Suprapubic skin (tissue), 4 donors: ENCODE data around the gene GPR108. TPM values are rescaled to one million over a fixed set of nuclear protein-coding genes. Genes with fewer than 3 reads are reported as not detected.
"Not testable (repeated sequence)": the region's sequence is repeated elsewhere in the genome, so short reads cannot be mapped to it uniquely, and the experiment has no call there.

ENCODE experiments used
- DNase-seq, 2 donors: peaks; one replicate each; pipeline ENCODE4 v3.0.0-alpha.2; 2019; ENCODE audit warnings: low spot score in 2 of 2
- H3K27ac ChIP-seq: fragments of 200-600 bp; sonication (generic); one replicate; pipeline ENCODE4 v1.5.1; 2019
- H3K27me3 ChIP-seq: fragments of 200-600 bp; sonication (generic); one replicate; pipeline ENCODE4 v1.5.1; 2019
- H3K36me3 ChIP-seq: fragments of 200-600 bp; sonication (generic); one replicate; pipeline ENCODE4 v1.5.1; 2019
- H3K4me1 ChIP-seq: fragments of 200-600 bp; sonication (generic); one replicate; pipeline ENCODE4 v1.5.1; 2019
- H3K4me3 ChIP-seq: fragments of 200-600 bp; sonication (generic); one replicate; pipeline ENCODE4 v1.5.1; 2019; ENCODE audit warnings: mild to moderate bottlenecking
- H3K9me3 ChIP-seq: fragments of 200-600 bp; sonication (generic); one replicate; pipeline ENCODE4 v1.5.1; 2019
- EP300 ChIP-seq: sonication (generic); formaldehyde crosslinking; IDR thresholded peaks from one replicate; pipeline ENCODE4 v1.6.1; 2017; ENCODE audit warnings: antibody characterized with exemption
- POLR2A ChIP-seq, 2 donors: fragments of 450-650 bp; IDR thresholded peaks; one replicate each; pipeline ENCODE4 v1.6.1; 2017; ENCODE audit warnings: antibody characterized with exemption in 2 of 2, mild to moderate bottlenecking in 2 of 2, moderate library complexity in 2 of 2
- POLR2AphosphoS5 ChIP-seq, 3 donors: sonication (generic); formaldehyde crosslinking; IDR thresholded peaks; one replicate each; pipeline ENCODE4 v1.6.1; 2017; ENCODE audit warnings: antibody characterized with exemption in 3 of 3
- WGBS: methylation state at CpG from one replicate; pipeline ENCODE4 v1.1.5; 2018; 5-methylcytosine and 5-hydroxymethylcytosine counted together
- total RNA-seq, 4 donors: library from RNA; depleted of rRNA; stranded (reverse); fragments of >200 nt; gene quantifications; one replicate each; pipeline ENCODE4 v1.1.0, GENCODE V29; 2016
- TF ChIP-seq, protein P1 (sequence below), 2 donors: fragments of 200-600 bp in 1 of 2; fragments of 450-650 bp in 1 of 2; sonication (generic) in 1 of 2; IDR thresholded peaks; one replicate each; pipeline ENCODE4 v1.5.1; 2016 to 2019; ENCODE audit warnings: antibody characterized with exemption in 2 of 2, mild to moderate bottlenecking in 1 of 2, moderate library complexity in 1 of 2

The GPR108 gene
- total RNA-seq, 4 donors from 2014 or later: 52.9 to 72.7 (median 60.7) TPM

DNA sequence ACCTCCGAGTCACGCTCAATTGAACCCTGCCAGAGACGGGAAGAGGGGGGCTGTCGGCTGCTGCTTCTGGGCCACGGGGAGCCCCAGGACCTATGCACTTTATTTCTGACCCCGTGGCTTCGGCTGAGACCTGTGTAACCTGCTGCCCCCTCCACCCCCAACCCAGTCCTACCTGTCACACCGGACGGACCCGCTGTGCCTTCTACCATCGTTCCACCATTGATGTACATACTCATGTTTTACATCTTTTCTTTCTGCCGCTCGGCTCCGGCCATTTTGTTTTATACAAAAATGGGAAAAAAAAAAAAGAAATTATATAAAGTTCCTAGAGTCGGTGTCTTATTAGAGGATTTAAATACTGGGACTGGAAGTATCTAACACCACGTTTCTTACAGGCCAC, 13.8 kb upstream of the GPR108 start:
- Histone ChIP-seq H3K4me1 (peaks cover 26% of the 10 kb centered on the region), H3K4me3 (no peak overlapping the region), H3K36me3 (peaks cover 71% of the 10 kb centered on the region), H3K27ac (no peak overlapping the region), H3K27me3 (no peaks in the 10 kb centered on the region), H3K9me3 (no peaks in the 10 kb centered on the region)
- WGBS: 86% methylated on average over 16 of the region's 16 CpGs
- TF ChIP-seq POLR2AphosphoS5 (IDR thresholded peaks at IDR 0.05) (no peak), POLR2A (IDR thresholded peaks at IDR 0.05) (no peak)
- no peak for DNase-seq

DNA sequence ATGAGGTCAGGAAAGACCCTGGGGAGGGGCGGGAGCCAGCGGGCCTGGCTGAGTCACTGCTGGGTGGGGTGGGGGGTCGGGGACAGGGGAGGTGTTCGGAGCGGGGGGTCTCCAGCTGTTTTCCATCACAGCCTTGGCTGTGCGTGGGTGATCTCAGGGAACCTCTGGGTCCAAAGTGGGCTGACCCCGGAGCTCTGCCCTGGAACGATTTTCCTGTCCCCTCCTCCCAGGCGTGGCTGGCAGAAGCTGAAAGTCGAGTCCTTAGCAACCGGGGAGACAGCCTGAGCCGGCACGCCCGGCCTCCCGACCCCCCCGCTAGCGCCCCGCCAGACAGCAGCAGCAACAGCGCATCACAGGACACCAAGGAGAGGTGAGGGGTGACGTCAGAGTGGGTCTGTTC, 12.7 kb upstream of the GPR108 start:
- WGBS: 80% methylated on average over 2 of the region's 20 CpGs
- Histone ChIP-seq H3K36me3 (peaks cover 76% of the 10 kb centered on the region), H3K9me3 (no peaks in the 10 kb centered on the region), H3K27me3 (no peaks in the 10 kb centered on the region), H3K4me1 (peaks cover 34% of the 10 kb centered on the region), H3K4me3 (no peak overlapping the region), H3K27ac (peak overlapping the region; percentile 15)
- no peak for TF ChIP-seq EP300
- no peak for TF ChIP-seq POLR2AphosphoS5 (IDR thresholded peaks at IDR 0.05)
- peak in 1 of 2 donors; percentile 71 for DNase-seq

DNA sequence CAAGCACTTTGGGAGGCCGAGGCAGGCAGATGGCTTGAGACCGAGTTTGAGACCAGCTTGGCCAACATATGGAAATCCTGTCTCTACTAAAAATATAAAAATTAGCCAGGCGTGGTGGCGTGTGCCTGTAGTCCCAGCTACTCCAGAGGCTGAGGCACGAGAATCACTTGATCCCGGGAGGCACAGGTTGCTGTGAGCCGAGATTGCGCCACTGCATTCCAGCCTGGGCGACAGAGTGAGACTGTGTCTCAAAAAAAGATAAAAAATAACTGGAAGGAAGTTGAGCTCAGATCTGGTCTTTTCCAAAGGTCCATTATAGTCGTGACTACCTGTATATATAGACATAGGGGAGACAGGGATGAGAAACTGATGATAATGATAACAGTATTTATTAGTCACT, 11.2 kb upstream of the GPR108 start:
- WGBS: 85% methylated on average over 10 of the region's 10 CpGs
- Histone ChIP-seq H3K36me3 (peaks cover 75% of the 10 kb centered on the region), H3K4me1 (peaks cover 45% of the 10 kb centered on the region)
- DNase-seq, H3K9me3 ChIP-seq, H3K27me3 ChIP-seq, H3K27ac ChIP-seq, H3K4me3 ChIP-seq: not testable (repeated sequence)

DNA sequence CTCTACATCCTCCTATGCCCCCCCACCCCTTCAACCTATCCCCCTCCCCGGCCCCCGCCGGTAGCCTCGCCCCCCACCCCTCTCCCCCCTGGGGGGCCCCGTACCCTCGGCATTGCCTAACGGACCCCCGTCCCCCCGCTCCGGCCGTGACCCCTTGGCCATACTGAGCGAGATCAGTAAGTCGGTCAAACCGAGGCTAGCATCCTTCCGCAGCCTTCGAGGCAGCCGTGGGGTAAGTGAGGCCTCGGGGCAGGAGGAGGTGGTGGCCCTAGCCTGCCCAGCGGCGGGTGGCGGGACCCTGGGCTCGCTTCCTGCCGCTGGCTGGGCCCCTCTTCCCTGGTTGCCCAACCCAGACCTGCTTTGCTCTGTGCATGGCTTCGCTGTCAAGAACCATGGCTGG, 8.6 kb upstream of the GPR108 start:
- 91% methylated on average over 18 of the region's 24 CpGs for WGBS
- Histone ChIP-seq H3K4me1 (peaks cover 46% of the 10 kb centered on the region), H3K27me3 (no peaks in the 10 kb centered on the region), H3K4me3 (no peak overlapping the region), H3K36me3 (peaks cover 61% of the 10 kb centered on the region), H3K27ac (no peak overlapping the region), H3K9me3 (no peaks in the 10 kb centered on the region)
- no peak for DNase-seq
- TF ChIP-seq POLR2AphosphoS5 (IDR thresholded peaks at IDR 0.05) (no peak), EP300 (no peak), POLR2A (IDR thresholded peaks at IDR 0.05) (no peak)
- TF ChIP-seq, protein P1, sequence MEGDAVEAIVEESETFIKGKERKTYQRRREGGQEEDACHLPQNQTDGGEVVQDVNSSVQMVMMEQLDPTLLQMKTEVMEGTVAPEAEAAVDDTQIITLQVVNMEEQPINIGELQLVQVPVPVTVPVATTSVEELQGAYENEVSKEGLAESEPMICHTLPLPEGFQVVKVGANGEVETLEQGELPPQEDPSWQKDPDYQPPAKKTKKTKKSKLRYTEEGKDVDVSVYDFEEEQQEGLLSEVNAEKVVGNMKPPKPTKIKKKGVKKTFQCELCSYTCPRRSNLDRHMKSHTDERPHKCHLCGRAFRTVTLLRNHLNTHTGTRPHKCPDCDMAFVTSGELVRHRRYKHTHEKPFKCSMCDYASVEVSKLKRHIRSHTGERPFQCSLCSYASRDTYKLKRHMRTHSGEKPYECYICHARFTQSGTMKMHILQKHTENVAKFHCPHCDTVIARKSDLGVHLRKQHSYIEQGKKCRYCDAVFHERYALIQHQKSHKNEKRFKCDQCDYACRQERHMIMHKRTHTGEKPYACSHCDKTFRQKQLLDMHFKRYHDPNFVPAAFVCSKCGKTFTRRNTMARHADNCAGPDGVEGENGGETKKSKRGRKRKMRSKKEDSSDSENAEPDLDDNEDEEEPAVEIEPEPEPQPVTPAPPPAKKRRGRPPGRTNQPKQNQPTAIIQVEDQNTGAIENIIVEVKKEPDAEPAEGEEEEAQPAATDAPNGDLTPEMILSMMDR (IDR thresholded peaks at IDR 0.05): no peak

DNA sequence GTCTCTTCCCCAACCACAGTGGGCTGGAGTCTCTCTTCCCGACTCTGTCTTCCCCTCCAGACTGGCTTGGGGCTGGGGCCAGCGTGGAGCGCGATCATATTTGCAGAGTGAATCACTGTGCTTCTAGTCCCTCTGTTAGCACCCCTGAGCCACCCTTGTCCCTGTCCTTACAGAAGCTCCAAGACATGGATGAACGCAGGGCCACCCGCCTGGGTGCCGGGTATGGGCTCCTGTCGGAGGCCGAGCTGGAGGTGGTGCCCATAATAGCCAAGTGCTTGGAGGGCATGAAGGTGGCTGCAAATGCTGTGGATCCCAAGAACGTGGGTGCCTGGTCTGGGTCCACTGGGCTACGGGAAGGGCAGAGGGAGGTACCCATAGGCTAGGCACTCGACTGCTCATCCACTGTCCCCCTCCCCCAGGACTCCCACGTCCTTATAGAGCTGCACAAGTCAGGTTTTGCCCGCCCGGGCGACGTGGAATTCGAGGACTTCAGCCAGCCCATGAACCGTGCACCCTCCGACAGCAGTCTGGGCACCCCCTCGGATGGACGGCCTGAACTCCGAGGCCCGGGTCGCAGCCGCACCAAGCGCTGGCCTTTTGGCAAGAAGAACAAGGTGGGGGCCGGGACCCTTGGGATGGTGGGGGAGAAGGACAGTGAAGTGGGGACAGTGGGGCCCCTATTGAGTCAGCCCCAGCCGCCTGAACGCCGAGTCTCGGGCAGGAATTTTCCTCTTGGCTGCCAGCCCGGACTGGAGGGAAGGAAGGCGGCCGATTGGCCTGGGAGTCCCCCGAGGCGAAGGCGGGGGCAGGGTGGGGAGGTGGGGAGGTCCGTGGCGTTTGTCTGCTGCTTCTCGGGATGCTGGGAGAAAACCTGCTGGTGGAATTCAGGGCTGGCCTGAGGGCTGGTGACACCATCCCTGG, 7.3 kb upstream of the GPR108 start:
- H3K9me3 ChIP-seq: no peaks in the 10 kb centered on the region
- no peaks in the 10 kb centered on the region for H3K27me3 ChIP-seq
- H3K36me3 ChIP-seq: peaks cover 48% of the 10 kb centered on the region
- H3K27ac ChIP-seq: peak overlapping the region; percentile 84
- TF ChIP-seq POLR2AphosphoS5 (IDR thresholded peaks at IDR 0.05) (peak in 1 of 3 donors; percentile 12), EP300 (no peak), POLR2A (IDR thresholded peaks at IDR 0.05) (no peak)
- TF ChIP-seq, protein P1 (IDR thresholded peaks at IDR 0.05): no peak
- DNase-seq: peak; percentile 88 to 95
- H3K4me1 ChIP-seq: peaks cover 48% of the 10 kb centered on the region
- H3K4me3 ChIP-seq: peak overlapping the region; percentile 21
- 32% methylated on average over 37 of the region's 41 CpGs for WGBS

DNA sequence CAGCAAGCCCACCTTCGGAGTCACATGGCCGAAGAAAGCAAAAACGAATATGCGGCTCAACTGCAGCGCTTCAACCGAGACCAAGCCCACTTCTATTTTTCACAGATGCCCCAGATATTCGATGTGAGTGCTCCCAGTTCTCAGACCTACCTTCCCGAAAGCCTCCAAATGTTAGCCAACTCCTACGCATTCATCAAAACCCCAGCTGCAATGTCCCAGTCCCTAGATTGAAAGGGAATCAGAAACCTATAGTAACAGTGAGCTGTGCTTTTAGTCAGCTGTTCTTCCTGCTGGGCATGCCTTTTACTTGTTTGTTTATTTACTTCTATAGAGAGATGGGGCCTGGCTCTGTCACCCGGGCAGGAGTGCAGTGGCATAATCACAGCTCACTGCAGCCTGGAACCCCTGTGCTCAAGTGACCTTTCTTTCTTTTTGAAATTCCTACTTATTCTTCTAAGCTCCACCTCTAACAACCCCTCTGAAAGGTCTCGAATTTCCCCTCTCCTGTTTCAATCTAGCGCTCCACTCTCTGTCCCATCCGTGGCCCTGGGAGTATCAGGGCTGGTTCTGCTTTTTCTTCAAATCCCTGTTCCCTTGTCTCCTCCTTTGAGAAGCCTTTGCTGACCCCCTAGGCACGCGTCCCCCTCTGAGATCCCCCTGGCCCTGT, 6.5 kb upstream of the GPR108 start:
- H3K27ac ChIP-seq: peak overlapping the region; percentile 84
- H3K9me3 ChIP-seq: no peaks in the 10 kb centered on the region
- H3K4me3 ChIP-seq: peak overlapping the region; percentile 21
- H3K4me1 ChIP-seq: peaks cover 49% of the 10 kb centered on the region
- WGBS: 89% methylated on average over 15 of the region's 15 CpGs
- H3K27me3 ChIP-seq: no peaks in the 10 kb centered on the region
- peaks cover 41% of the 10 kb centered on the region for H3K36me3 ChIP-seq
- TF ChIP-seq POLR2A (IDR thresholded peaks at IDR 0.05) (no peak), EP300 (no peak), POLR2AphosphoS5 (IDR thresholded peaks at IDR 0.05) (no peak)
- TF ChIP-seq, protein P1 (IDR thresholded peaks at IDR 0.05): no peak
- no peak for DNase-seq
